GM10847 (cell line): ENCODE results near the gene VANGL2.

Experiments used
- POLR2A ChIP-seq: IDR thresholded peaks from 2 replicates; pipeline ENCODE4 v1.6.1; 2011; ENCODE audit not compliant: insufficient read length; ENCODE audit errors: extremely low read depth

VANGL2 gene

DNA sequence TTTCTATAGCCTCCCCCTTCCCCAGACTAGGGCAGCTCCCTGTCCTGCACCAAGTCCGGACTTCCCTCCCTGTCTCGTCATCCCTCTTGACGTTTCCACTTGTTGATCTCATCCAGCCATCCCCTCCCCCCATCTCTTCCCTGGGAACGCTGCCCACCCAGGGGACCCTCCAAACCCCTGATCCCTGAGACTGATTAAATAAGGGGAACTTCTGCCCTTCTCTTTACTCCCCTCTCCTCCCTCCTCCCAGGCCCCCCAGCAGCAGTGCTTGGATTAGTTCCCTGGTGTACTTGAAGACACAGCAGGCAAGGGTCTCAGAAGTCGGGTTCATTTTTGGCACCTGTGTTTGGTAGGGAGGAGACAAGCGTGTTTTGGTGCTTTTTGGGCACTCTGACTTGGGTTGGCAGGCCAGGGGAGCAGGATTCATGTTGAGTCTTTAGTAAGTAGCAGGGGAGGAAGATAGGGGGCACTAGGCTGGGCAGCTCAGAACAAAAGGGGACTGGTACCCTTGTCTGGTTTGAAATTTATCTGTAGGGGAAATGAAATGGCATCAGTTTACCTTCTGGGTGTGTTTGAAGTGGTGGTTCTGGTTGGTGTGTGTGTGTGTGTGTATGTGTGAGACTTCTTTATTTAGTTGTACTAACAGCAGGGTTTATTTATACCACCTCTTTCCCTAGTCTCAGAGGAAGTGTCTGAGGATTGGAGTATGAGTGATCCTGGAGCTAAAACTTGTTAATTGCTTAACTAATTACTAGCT is 11.1 kb downstream of the VANGL2 start:
- TF ChIP-seq POLR2A, result no peak

DNA sequence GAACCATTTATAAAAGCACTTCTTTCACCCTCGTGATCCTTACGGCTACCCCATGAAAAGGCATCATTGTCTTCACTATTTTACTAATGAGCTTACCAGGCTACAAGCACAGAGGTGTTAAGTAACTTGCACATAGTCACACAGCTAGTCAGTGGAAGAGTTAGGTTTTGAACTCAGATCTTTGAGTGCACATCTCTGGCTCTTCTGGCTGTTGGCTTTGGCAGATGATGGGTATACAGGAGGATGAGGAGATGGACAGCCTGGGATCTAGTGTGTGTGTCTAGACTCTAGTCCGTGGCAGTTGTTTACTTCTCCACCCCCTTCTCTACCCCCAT is 11.6 kb downstream of the VANGL2 start:
- no peak for TF ChIP-seq POLR2A

DNA sequence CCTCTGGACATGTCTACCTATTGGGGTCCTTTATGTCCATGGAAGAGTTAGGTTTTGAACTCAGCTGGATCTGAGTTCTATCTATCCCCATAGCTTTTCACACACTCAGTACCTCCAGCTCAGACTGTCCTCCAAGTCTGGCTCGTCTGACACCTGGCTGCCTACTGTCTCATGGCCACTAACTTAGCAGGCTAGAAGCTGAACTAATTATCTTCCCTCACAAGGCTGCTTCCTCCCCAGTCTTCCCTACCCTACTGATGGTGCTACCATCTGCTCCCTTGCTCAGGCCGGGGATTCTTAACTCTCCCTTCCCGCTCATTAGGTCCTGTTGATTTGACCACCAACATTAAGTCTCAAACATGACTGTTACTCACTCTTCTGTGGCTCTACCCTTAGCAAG is 13.4 kb downstream of the VANGL2 start:
- no peak for TF ChIP-seq POLR2A

GRCh38 chr1:160414881-160415280 is 14.5 kb downstream of the VANGL2 start:
- no peak for TF ChIP-seq POLR2A

DNA sequence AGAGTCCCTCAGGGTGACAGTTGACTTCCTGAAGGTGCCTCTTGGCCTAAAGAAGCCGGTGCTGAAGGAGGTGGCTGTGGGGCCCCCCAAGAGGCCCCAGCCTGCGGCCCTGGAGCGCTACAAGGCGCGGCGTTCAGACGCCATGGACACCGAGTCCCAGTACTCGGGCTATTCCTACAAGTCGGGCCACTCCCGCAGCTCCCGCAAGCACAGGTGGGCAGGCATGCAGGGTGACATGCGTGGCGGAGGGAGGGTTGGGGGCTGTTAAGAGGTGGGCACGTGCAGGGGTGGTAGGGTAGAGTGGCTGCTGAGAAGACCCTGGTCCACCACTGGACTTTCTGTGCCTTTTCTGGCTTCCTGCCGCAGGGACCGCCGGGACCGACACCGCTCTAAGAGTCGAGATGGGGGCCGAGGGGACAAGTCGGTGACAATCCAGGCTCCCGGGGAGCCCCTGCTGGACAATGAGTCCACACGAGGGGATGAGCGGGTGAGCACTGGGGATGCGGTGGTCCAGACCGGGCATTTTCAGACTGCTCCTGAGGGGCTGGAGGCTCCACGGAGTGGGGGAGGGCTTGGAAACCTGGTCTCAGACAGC is 15.4 kb downstream of the VANGL2 start:
- TF ChIP-seq POLR2A, result no peak

DNA sequence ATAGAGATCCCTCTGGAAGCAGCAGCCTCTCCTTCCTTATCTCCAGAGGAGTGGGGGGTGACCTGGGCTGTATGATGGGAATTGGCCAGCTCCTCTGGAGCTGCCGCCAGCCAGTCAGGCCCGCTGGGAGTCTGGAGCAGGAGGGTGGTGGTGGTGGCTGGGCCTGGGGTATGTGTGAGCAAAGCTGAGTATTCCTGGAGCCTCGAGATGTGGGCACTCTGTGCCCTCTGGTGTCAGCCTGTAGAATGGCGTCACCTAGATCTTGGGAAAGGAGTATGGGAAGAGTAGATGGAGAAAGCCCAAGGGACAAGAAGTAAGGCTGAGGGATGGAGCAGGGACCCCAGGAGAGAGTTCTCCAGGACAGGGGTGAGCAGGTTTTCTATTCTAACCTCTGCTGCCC is 16.0 kb downstream of the VANGL2 start:
- no peak for TF ChIP-seq POLR2A

- no peak for TF ChIP-seq POLR2A
Measured at GRCh38 chr1:160418483-160418882, 18.1 kb downstream of the VANGL2 start.

DNA sequence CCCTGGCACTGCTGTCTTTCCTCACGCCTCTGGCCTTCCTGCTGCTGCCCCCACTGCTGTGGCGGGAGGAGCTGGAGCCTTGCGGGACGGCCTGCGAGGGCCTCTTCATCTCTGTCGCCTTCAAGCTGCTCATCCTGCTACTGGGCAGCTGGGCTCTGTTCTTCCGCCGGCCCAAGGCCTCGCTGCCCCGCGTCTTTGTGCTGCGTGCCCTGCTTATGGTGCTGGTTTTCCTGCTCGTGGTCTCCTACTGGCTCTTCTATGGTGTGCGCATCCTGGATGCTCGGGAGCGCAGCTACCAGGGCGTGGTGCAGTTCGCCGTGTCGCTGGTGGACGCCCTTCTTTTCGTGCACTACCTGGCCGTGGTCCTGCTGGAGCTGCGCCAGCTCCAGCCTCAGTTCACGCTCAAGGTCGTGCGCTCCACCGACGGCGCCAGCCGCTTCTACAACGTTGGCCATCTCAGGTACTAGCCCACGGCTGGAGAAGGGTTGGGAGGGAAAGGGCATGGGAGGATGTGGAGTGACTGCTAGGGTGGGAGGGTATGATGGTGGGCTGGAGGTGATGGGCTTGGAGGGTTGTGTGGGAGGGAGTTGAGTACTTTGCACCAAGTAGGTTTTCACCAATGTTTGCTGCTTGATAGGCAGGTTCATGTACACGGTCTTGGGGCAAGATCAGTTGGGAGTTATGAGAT is 18.9 kb downstream of the VANGL2 start:
- no peak for TF ChIP-seq POLR2A

DNA sequence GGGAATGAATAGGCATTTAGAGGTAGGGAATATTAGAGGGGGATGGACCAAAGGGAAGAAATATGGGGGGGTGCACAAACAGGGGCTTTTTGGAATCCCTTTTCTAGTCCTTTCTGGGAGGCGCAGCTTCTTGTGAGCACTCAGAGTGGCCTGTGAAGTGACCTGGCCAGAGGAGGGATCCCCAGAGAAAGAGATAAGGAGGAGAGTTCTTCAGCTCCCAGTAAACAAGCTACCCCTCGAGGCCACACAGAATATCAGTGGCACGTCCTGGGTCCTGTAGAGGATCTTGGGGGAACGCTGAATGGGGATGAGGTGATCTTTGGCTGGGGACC is 19.4 kb downstream of the VANGL2 start:
- no peak for TF ChIP-seq POLR2A

GRCh38 chr1:160420881-160421842 is 20.8 kb downstream of the VANGL2 start:
- no peak for TF ChIP-seq POLR2A

DNA sequence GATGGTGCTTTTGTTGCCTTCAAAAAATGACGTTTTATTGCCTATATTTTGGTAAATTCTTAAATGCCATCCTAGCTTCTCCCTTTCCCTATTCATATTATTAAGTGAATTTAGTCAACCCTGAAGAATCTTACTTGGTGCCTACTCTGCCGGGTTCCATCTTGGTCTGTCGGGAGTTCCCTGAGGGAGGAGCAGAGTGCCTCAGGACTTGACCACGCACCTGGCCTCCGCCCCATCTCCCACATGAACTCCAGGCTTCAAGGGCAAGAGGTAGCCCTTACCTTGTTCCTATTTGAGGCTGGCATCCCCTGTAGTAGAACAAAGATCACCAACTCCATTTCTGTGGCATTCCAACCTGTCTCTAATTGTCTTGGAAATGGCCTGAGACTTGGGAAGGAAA is 21.5 kb downstream of the VANGL2 start:
- no peak for TF ChIP-seq POLR2A

GRCh38 chr1:160423966-160424365 is 23.6 kb downstream of the VANGL2 start:
- no peak for TF ChIP-seq POLR2A

DNA sequence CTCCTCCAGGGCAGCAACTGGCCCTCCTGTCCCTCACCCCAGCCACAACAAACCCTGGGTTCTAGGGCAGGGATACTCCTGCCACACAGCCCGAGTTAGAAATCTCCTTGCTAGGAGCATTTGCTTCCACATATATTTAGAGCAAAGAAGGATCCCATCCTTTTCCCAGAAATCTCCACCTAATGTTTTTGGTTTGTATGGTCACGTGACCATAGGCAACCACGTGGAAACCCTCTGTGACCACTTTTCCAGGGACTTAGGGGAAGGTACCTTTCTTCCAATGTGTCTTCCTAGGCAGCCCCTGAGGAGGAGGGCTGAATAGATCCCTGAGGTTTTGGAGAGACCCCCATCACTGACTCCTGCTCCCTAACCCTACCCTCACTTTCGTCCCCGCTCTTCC is 25.5 kb downstream of the VANGL2 start:
- no peak for TF ChIP-seq POLR2A

GRCh38 chr1:160427625-160428024 is 27.3 kb downstream of the VANGL2 start:
- TF ChIP-seq POLR2A, result no peak

DNA sequence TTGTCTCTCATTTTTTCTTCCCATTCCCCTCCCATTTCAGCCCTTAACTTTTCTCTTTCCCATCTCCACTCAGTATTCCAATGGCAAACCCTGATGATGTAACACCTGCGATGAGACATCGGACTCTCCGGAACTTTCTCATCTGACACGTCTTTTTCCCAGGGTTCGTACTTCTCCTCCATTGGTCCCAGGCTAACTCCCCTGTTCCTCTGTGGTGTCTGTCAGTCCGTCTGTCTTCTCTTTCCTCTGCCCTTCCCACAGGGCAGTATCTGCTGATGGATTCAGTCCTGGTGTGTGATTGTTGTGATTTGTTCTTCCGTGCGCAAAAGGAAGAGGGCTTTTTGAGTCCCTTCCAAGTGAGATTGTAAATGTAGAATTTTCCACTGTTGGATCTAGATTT is 27.7 kb downstream of the VANGL2 start:
- no peak for TF ChIP-seq POLR2A
